DND-41 (cell line): ENCODE data around the gene MAP7D1.

Experiments
- CTCF ChIP-seq: IDR thresholded peaks from 2 replicates; pipeline ENCODE4 v1.5.1; 2012; ENCODE audit warnings: borderline replicate concordance, low read length, moderate library complexity, mild to moderate bottlenecking; ENCODE audit not compliant: poor library complexity, severe bottlenecking; ENCODE audit errors: extremely low read depth
- EZH2 ChIP-seq: IDR thresholded peaks from 3 replicates; pipeline ENCODE4 v1.6.1; 2012; ENCODE audit warnings: borderline replicate concordance, low read depth, mild to moderate bottlenecking, moderate library complexity, low read length, inconsistent platforms; ENCODE audit not compliant: severe bottlenecking

- no peak for TF ChIP-seq CTCF
- TF ChIP-seq EZH2: no peak
These were observed 47.1 kb downstream of the MAP7D1 start for GRCh38 chr1:36203027-36203553.
